Tibial artery (tissue), 4 donors: Measurements from ENCODE around the gene DENND5B.

Source experiments
- DNase-seq, 2 donors: peaks; one replicate each; pipeline ENCODE4 v3.0.0-alpha.2; 2019
- H3K27ac ChIP-seq, 2 donors: fragments of 200-600 bp; sonication (generic) in 1 of 2; 1 replicate in 1 of 2; 2 replicates in 1 of 2; pipeline ENCODE4 v1.5.1; 2018 to 2019; ENCODE audit warnings: mild to moderate bottlenecking in 1 of 2
- H3K27me3 ChIP-seq, 2 donors: fragments of 200-600 bp; sonication (generic) in 1 of 2; one replicate each; pipeline versions ENCODE4 v1.5.1 to v1.6.0; 2016 to 2019
- H3K36me3 ChIP-seq, 3 donors: fragments of 200-600 bp; sonication (generic) in 2 of 3; one replicate each; pipeline ENCODE4 v1.5.1; 2016 to 2019; ENCODE audit warnings: mild to moderate bottlenecking in 2 of 3
- H3K4me1 ChIP-seq, 4 donors: fragments of 200-600 bp; sonication (generic) in 2 of 4; 1 replicate in 3 of 4; 2 replicates in 1 of 4; pipeline ENCODE4 v1.5.1; 2016 to 2019
- H3K4me3 ChIP-seq, 2 donors: fragments of 200-600 bp; sonication (generic) in 1 of 2; 1 replicate in 1 of 2; 2 replicates in 1 of 2; pipeline ENCODE4 v1.5.1; 2018 to 2019; ENCODE audit warnings: mild to moderate bottlenecking in 2 of 2
- H3K9me3 ChIP-seq, 3 donors: fragments of 200-600 bp; sonication (generic) in 1 of 3; one replicate each; pipeline ENCODE4 v1.5.1; 2016 to 2019
- CTCF ChIP-seq, 2 experiments: fragments of 200-600 bp in 1 of 2; fragments of 450-650 bp in 1 of 2; IDR thresholded peaks; one replicate each; pipeline ENCODE4 v1.5.1; 2017 to 2019; ENCODE audit warnings: antibody characterized with exemption in 2 of 2, mild to moderate bottlenecking in 1 of 2, moderate library complexity in 1 of 2
- intact Hi-C: fragments of 100-400 bp; cut with DNase I; formaldehyde crosslinking; loops from one replicate; pipeline ENCODE4 v1.15.0; 2023; ENCODE audit warnings: low total_unique reads

DENND5B gene

DNA sequence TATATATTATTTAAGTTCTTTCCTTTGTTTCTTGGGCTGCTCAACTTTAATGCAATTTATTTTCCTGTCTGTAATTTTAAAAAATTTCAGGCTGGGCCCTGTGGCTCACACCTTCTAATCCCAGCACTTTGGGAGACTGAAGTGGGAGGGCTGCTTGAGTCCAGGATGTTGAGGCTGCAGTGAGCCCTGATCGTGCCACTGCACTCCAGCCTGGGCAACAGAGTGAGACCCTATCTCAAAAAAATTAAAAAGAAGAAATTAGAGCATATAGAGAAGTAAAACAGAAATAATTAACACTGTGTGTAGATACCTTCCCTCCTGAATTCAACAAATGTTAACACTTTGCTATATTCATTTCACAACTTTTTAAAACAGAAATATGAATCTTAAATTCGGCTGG lies 74.2 kb downstream of the DENND5B start:
- no peak for TF ChIP-seq CTCF (IDR thresholded peaks at IDR 0.05)
- Histone ChIP-seq H3K4me3 (no peak overlapping the region), H3K9me3 (no peaks in the 10 kb centered on the region), H3K27ac (no peak overlapping the region), H3K36me3 (no peaks in the 10 kb centered on the region), H3K4me1 (peaks cover 0 to 38% (median 19%) of the 10 kb centered on the region in 4 donors), H3K27me3 (no peaks in the 10 kb centered on the region)
- no peak for DNase-seq
- intact Hi-C loops = no loop called here

- intact Hi-C loops = no loop called here
- DNase-seq = no peak
Measured at GRCh38 chr12:31514912-31515311, 76.0 kb downstream of the DENND5B start.

GRCh38 chr12:31510034-31510433 lies 80.9 kb downstream of the DENND5B start:
- Histone ChIP-seq H3K4me1 (peaks cover 0 to 38% (median 13%) of the 10 kb centered on the region in 4 donors), H3K4me3 (peak overlapping the region in 1 of 2 donors; percentile 7), H3K27me3 (no peaks in the 10 kb centered on the region), H3K36me3 (no peaks in the 10 kb centered on the region), H3K9me3 (peaks cover 0 to 2% (median 0%) of the 10 kb centered on the region in 3 donors), H3K27ac (peak overlapping the region; percentile 34 to 68)
- no peak for DNase-seq
- intact Hi-C loops = no loop called here
- no peak for TF ChIP-seq CTCF (IDR thresholded peaks at IDR 0.05)

More at GRCh38 chr12:31514912-31515311, 76.0 kb downstream of the DENND5B start:
- H3K4me3 ChIP-seq = no peak overlapping the region
- peaks cover 0 to 39% (median 19%) of the 10 kb centered on the region in 4 donors for H3K4me1 ChIP-seq
- no peaks in the 10 kb centered on the region for H3K27me3 ChIP-seq
- TF ChIP-seq CTCF (IDR thresholded peaks at IDR 0.05) = no peak
- no peak overlapping the region for H3K27ac ChIP-seq
- H3K36me3 ChIP-seq = no peaks in the 10 kb centered on the region
- no peaks in the 10 kb centered on the region for H3K9me3 ChIP-seq

DNA sequence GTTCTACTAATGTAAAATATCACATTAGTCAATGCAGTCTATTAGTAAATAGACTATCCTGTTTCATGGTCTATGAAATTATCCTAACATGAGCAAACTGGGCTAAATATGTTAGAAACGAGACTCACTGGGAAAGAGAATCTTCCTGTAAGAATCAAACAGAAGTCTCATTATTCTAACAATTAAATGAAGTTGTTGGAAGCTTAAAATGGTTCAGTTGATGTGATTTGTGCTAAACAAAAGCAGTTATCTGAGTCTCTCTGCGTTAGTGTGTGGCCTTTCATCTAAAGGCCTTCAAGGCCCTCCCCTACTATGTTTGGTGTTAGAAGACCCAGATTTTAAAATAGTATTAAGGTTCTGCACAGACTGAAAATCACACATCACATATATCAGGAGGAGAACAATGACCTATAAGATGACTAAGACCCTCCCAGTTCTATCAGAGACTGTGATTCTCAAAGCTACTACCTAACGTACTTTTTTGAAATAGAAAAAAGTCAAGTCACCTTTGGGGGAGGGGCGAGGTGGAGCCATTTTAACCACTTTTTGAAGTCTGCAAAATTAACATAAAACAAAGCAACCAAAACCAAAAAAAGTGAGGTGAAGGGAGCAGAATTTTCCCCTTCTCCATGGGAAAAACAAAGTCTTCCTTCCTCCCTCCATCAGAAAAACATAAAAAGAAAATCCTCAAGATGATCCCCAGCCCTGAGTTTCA lies 82.3 kb downstream of the DENND5B start:
- TF ChIP-seq CTCF (IDR thresholded peaks at IDR 0.05) = no peak
- Histone ChIP-seq H3K27ac (peak overlapping the region; percentile 38 to 68), H3K9me3 (peaks cover 0 to 6% (median 0%) of the 10 kb centered on the region in 3 donors), H3K27me3 (no peaks in the 10 kb centered on the region), H3K4me3 (no peak overlapping the region), H3K4me1 (peaks cover 0 to 38% (median 13%) of the 10 kb centered on the region in 4 donors), H3K36me3 (no peaks in the 10 kb centered on the region)
- intact Hi-C loops = no loop called here
- no peak for DNase-seq

GRCh38 chr12:31507966-31508365 lies 83.0 kb downstream of the DENND5B start:
- H3K4me3 ChIP-seq = no peak overlapping the region
- TF ChIP-seq CTCF (IDR thresholded peaks at IDR 0.05) = no peak
- DNase-seq = no peak
- no peaks in the 10 kb centered on the region for H3K36me3 ChIP-seq
- intact Hi-C loops = no loop called here
- H3K27ac ChIP-seq = peak overlapping the region in 1 of 2 donors; percentile 68
- peaks cover 0 to 6% (median 0%) of the 10 kb centered on the region in 3 donors for H3K9me3 ChIP-seq
- H3K27me3 ChIP-seq = no peaks in the 10 kb centered on the region
- H3K4me1 ChIP-seq = peaks cover 0 to 38% (median 13%) of the 10 kb centered on the region in 4 donors
